ENCODE data around the gene SAAL1. TPM values are rescaled to one million over a fixed set of nuclear protein-coding genes. Genes with fewer than 3 reads are reported as not detected.

SAAL1 gene
- total RNA-seq, 1 experiment from 2014 or later = 43.5 TPM

GRCh38 chr11:18065572-18065971, 40.3 kb downstream of the SAAL1 start:
- H3K14ac ChIP-seq (ENCODE audit: insufficient read depth, low read length) = no peak overlapping the region
- H3K79me2 ChIP-seq (ENCODE audit: insufficient read depth, low read length) = no peaks in the 10 kb centered on the region
- H3K4me1 Mint-ChIP-seq = 0 out of 4 replicates have a peak, but pooled peaks cover 0 to 2% of the 10 kb centered on the region in 2 experiments
- H3K27ac Mint-ChIP-seq = peak overlapping the region in 1 of 3 experiments; percentile 79; a peak in 1 of 7 replicates
- no peak overlapping the region for H3K56ac ChIP-seq (ENCODE audit: insufficient read length, low read depth, low read length)
- no peak overlapping the region for H2BK12ac ChIP-seq (ENCODE audit: insufficient read length, low read depth, low read length)
- no peak overlapping the region for H3K18ac ChIP-seq (ENCODE audit: insufficient read length, low read depth, low read length)
- WGBS (ENCODE audit: extremely low coverage, insufficient read length, low lambda C conversion rate) = no CpG with 5 or more reads among the region's 8 CpGs
- no peak overlapping the region for H4K5ac ChIP-seq (ENCODE audit: insufficient read length, low read depth, low read length)
- H2AK5ac ChIP-seq (ENCODE audit: insufficient read length, low read length) = no peak overlapping the region
- no peak overlapping the region for H3K23ac ChIP-seq (ENCODE audit: insufficient read length, low read depth, low read length)
- no peak overlapping the region for H4K8ac ChIP-seq (replicated peaks; ENCODE audit: insufficient read length, low read depth, low read length)
- no peaks in the 10 kb centered on the region for H3K23me2 ChIP-seq (ENCODE audit: insufficient read length, low read depth, low read length, poor library complexity, severe bottlenecking)
- TF ChIP-seq CTCF (conservative IDR thresholded peaks at IDR 0.05) = no peak
- H3K4me3 Mint-ChIP-seq = no peak overlapping the region
- H3K27me3 ChIP-seq (ENCODE audit: insufficient read depth, low read length) = no peaks in the 10 kb centered on the region
- no peaks in the 10 kb centered on the region for H3K9me3 ChIP-seq (ENCODE audit: control insufficient read depth, low read depth, low read length)
- no peaks in the 10 kb centered on the region for H3K9me3 Mint-ChIP-seq
- H4K20me1 ChIP-seq (ENCODE audit: control insufficient read depth, insufficient read depth, insufficient read length) = no peaks in the 10 kb centered on the region
- no peaks in the 10 kb centered on the region for H3K27me3 Mint-ChIP-seq (ENCODE audit: low read depth)
- H2BK5ac ChIP-seq (ENCODE audit: insufficient read length, low read length) = no peak overlapping the region
- H2BK20ac ChIP-seq (ENCODE audit: low read depth, low read length, poor library complexity, severe bottlenecking) = no peak overlapping the region
- H3K36me3 Mint-ChIP-seq (ENCODE audit: insufficient read depth in 1 of 3, low read depth in 3 of 3) = no peaks in the 10 kb centered on the region
- H3K4me2 ChIP-seq (ENCODE audit: insufficient read depth, insufficient read length, low read length) = no peak overlapping the region
- H3K4ac ChIP-seq (ENCODE audit: low read depth, low read length) = no peak overlapping the region
- H3T11ph ChIP-seq (ENCODE audit: low read length) = no peak overlapping the region
- H2BK15ac ChIP-seq (ENCODE audit: low read depth, low read length) = no peak overlapping the region
- no peaks in the 10 kb centered on the region for H3K4me1 ChIP-seq (ENCODE audit: insufficient read depth, low read length)
- H2AFZ ChIP-seq (ENCODE audit: low read length) = no peak overlapping the region
- H4K91ac ChIP-seq (ENCODE audit: insufficient read length, low read depth, low read length) = no peak overlapping the region
- no peaks in the 10 kb centered on the region for H3K79me1 ChIP-seq (ENCODE audit: insufficient read depth, low read depth, low read length, poor library complexity, severe bottlenecking)
- H2BK120ac ChIP-seq (ENCODE audit: low read depth, low read length, poor library complexity, severe bottlenecking) = no peak overlapping the region
- no peak overlapping the region for H3K9ac ChIP-seq (ENCODE audit: extremely low read depth, insufficient read length, low read length)
- no peak for DNase-seq
- H3K27ac ChIP-seq (ENCODE audit: insufficient read length, low read depth, low read length) = no peak overlapping the region

All from H9 (cell line).